GM19043 (cell line): ENCODE measurements around the gene KLHL5.
"Not testable (repeated sequence)": the region's sequence is repeated elsewhere in the genome, so short reads cannot be mapped to it uniquely, and the experiment has no call there.

Experiments
- ATAC-seq: cut with Tn5 transposase; IDR thresholded peaks from one replicate; pipeline ENCODE4 v1.9.1; 2021; ENCODE audit warnings: low read depth; ENCODE audit not compliant: unreplicated experiment

Gene KLHL5

GRCh38 chr4:39083164-39083563, 21.1 kb downstream of the KLHL5 start:
- no peak for ATAC-seq

GRCh38 chr4:39085891-39086290, 23.9 kb downstream of the KLHL5 start:
- no peak for ATAC-seq

GRCh38 chr4:39096847-39097246, 34.8 kb downstream of the KLHL5 start:
- ATAC-seq, result no peak

GRCh38 chr4:39097290-39097689, 35.3 kb downstream of the KLHL5 start:
- no peak for ATAC-seq

- no peak for ATAC-seq
Observed at GRCh38 chr4:39102297-39102696, 40.3 kb downstream of the KLHL5 start.

GRCh38 chr4:39103291-39103690, 41.3 kb downstream of the KLHL5 start:
- no peak for ATAC-seq

- ATAC-seq, result no peak
Observed at GRCh38 chr4:39104255-39104654, 42.2 kb downstream of the KLHL5 start.

- no peak for ATAC-seq
Observed at GRCh38 chr4:39106011-39106410, 44.0 kb downstream of the KLHL5 start.

- no peak for ATAC-seq
Observed at GRCh38 chr4:39114436-39114835, 52.4 kb downstream of the KLHL5 start.

- ATAC-seq, result no peak
Observed at GRCh38 chr4:39118034-39118658, 56.1 kb downstream of the KLHL5 start.

GRCh38 chr4:39120418-39120817, 58.4 kb downstream of the KLHL5 start:
- no peak for ATAC-seq

- peak; percentile 81 for ATAC-seq
Observed at GRCh38 chr4:39124885-39125599, 63.0 kb downstream of the KLHL5 start.

GRCh38 chr4:39125600-39125985, 63.6 kb downstream of the KLHL5 start:
- no peak for ATAC-seq

- no peak for ATAC-seq
Observed at GRCh38 chr4:39126256-39127095, 64.4 kb downstream of the KLHL5 start.

GRCh38 chr4:39133623-39134022, 71.6 kb downstream of the KLHL5 start:
- ATAC-seq, result no peak

- ATAC-seq, result no peak
Observed at GRCh38 chr4:39134683-39135306, 72.8 kb downstream of the KLHL5 start.

GRCh38 chr4:39138227-39138626, 76.2 kb downstream of the KLHL5 start:
- ATAC-seq, result not testable (repeated sequence)

- ATAC-seq, result no peak
Observed at GRCh38 chr4:39146211-39146610, 84.2 kb downstream of the KLHL5 start.

- ATAC-seq, result no peak
Observed at GRCh38 chr4:39154009-39154408, 92.0 kb downstream of the KLHL5 start.

- ATAC-seq, result no peak
Observed at GRCh38 chr4:39157520-39157919, 95.5 kb downstream of the KLHL5 start.

GRCh38 chr4:39166177-39166576, 104.1 kb downstream of the KLHL5 start:
- no peak for ATAC-seq
